Activated CD4-positive, alpha-beta T cell treated with anti-CD3 and anti-CD28 coated beads, Interleukin-2, amount 50 U/mL, for 1 hour (primary cell): ENCODE measurements around the gene PARD3B.

ENCODE experiments used
- DNase-seq: peaks from one replicate; pipeline ENCODE4 v3.0.0-alpha.2; 2020

PARD3B gene

GRCh38 chr2:205590759-205591158 lies 1045.5 kb downstream of the PARD3B start:
- DNase-seq = no peak

- DNase-seq = no peak
Measured at GRCh38 chr2:205593891-205594290, 1048.6 kb downstream of the PARD3B start.

- no peak for DNase-seq
Measured at GRCh38 chr2:205596581-205596980, 1051.3 kb downstream of the PARD3B start.

- no peak for DNase-seq
Measured at GRCh38 chr2:205605638-205606304, 1060.5 kb downstream of the PARD3B start.

- no peak for DNase-seq
Measured at GRCh38 chr2:205607146-205607545, 1061.9 kb downstream of the PARD3B start.

GRCh38 chr2:205609113-205609512 lies 1063.8 kb downstream of the PARD3B start:
- no peak for DNase-seq

- DNase-seq = no peak
Measured at GRCh38 chr2:205610437-205610836, 1065.2 kb downstream of the PARD3B start.

GRCh38 chr2:205612636-205613035 lies 1067.4 kb downstream of the PARD3B start:
- no peak for DNase-seq

GRCh38 chr2:205613970-205614559 lies 1068.8 kb downstream of the PARD3B start:
- no peak for DNase-seq

- no peak for DNase-seq
Measured at GRCh38 chr2:205614965-205615364, 1069.7 kb downstream of the PARD3B start.

- no peak for DNase-seq
Measured at GRCh38 chr2:205617905-205618304, 1072.6 kb downstream of the PARD3B start.

- no peak for DNase-seq
Measured at GRCh38 chr2:205619600-205619999, 1074.3 kb downstream of the PARD3B start.

GRCh38 chr2:205627085-205627484 lies 1081.8 kb downstream of the PARD3B start:
- DNase-seq = no peak

GRCh38 chr2:205628422-205628821 lies 1083.1 kb downstream of the PARD3B start:
- no peak for DNase-seq

- DNase-seq = no peak
Measured at GRCh38 chr2:205629091-205629776, 1084.0 kb downstream of the PARD3B start.

- DNase-seq = no peak
Measured at GRCh38 chr2:205633994-205634393, 1088.7 kb downstream of the PARD3B start.

- no peak for DNase-seq
Measured at GRCh38 chr2:205636549-205637319, 1091.5 kb downstream of the PARD3B start.

GRCh38 chr2:205637320-205637602 lies 1092.0 kb downstream of the PARD3B start:
- DNase-seq = no peak

- DNase-seq = no peak
Measured at GRCh38 chr2:205637779-205638503, 1092.7 kb downstream of the PARD3B start.

- DNase-seq = no peak
Measured at GRCh38 chr2:205640716-205641115, 1095.4 kb downstream of the PARD3B start.

- DNase-seq = no peak
Measured at GRCh38 chr2:205642599-205643356, 1097.5 kb downstream of the PARD3B start.

- no peak for DNase-seq
Measured at GRCh38 chr2:205643391-205643885, 1098.2 kb downstream of the PARD3B start.
